ENCODE measurements around the gene PPP4R3A. TPM values are rescaled to one million over a fixed set of nuclear protein-coding genes. Genes with fewer than 3 reads are reported as not detected.
"Not testable (repeated sequence)": the region's sequence is repeated elsewhere in the genome, so short reads cannot be mapped to it uniquely, and the experiment has no call there.

Gene PPP4R3A
- total RNA-seq = 100 to 1,000 TPM; 114 to 118 TPM

GRCh38 chr14:91510171-91511042 lies at the start of gene PPP4R3A:
Gene PPP4R3A (minus strand): TSS chr14:91510310. CDS start chr14:91509647, 663 bp downstream.
- no peaks in the 10 kb centered on the region for H3K27me3 Mint-ChIP-seq (ENCODE audit: low read depth)
- H3K36me3 Mint-ChIP-seq (ENCODE audit: low read depth) = peaks cover 30% of the 10 kb centered on the region
- DNase-seq = peak; percentile 95
- H3K9me3 Mint-ChIP-seq = no peaks in the 10 kb centered on the region
- CTCF ChIA-PET = no interaction called here
- peak within 1 kb of the TSS; percentile 99 for H3K4me3 Mint-ChIP-seq
- intact Hi-C loops (cut with micrococcal nuclease) = loop anchor here (1.0 to 10.0 kb wide), 10 partner anchors 64 to 1556 kb away; partner anchors contain the start of genes ATXN3, CCDC88C, DGLUCY and EFCAB11
- peaks cover 23% of the 10 kb centered on the region for H3K4me1 Mint-ChIP-seq (ENCODE audit: low read depth)
- peak within 1 kb of the TSS; percentile 100 for H3K27ac Mint-ChIP-seq

GRCh38 chr14:91555531-91555930 lies 45.4 kb upstream of the PPP4R3A start:
- no peak for DNase-seq
- no peaks in the 10 kb centered on the region for H3K36me3 Mint-ChIP-seq (ENCODE audit: low read depth)
- H3K4me1 Mint-ChIP-seq (ENCODE audit: low read depth) = no peaks in the 10 kb centered on the region
- intact Hi-C loops (cut with micrococcal nuclease) = no loop called here
- CTCF ChIA-PET = no interaction called here
- no peaks in the 10 kb centered on the region for H3K27me3 Mint-ChIP-seq (ENCODE audit: low read depth)
- no peak overlapping the region for H3K27ac Mint-ChIP-seq
- peaks cover 11% of the 10 kb centered on the region for H3K9me3 Mint-ChIP-seq
- no peak overlapping the region for H3K4me3 Mint-ChIP-seq

- H3K27ac Mint-ChIP-seq = no peak overlapping the region
- CTCF ChIA-PET = no interaction called here
- no peak overlapping the region for H3K4me3 Mint-ChIP-seq
- H3K36me3 Mint-ChIP-seq (ENCODE audit: low read depth) = no peaks in the 10 kb centered on the region
- no peaks in the 10 kb centered on the region for H3K27me3 Mint-ChIP-seq (ENCODE audit: low read depth)
- H3K4me1 Mint-ChIP-seq (ENCODE audit: low read depth) = no peaks in the 10 kb centered on the region
- intact Hi-C loops (cut with micrococcal nuclease) = no loop called here
- DNase-seq = no peak
- H3K9me3 Mint-ChIP-seq = peaks cover 9% of the 10 kb centered on the region
Measured at GRCh38 chr14:91554535-91555332, 44.6 kb upstream of the PPP4R3A start.

- no peaks in the 10 kb centered on the region for H3K9me3 Mint-ChIP-seq
- H3K4me1 Mint-ChIP-seq (ENCODE audit: low read depth) = no peaks in the 10 kb centered on the region
- H3K36me3 Mint-ChIP-seq (ENCODE audit: low read depth) = no peaks in the 10 kb centered on the region
- no peak overlapping the region for H3K27ac Mint-ChIP-seq
- H3K27me3 Mint-ChIP-seq (ENCODE audit: low read depth) = no peaks in the 10 kb centered on the region
- no peak for DNase-seq
- CTCF ChIA-PET = interaction anchor here (0.7 kb wide), 2 partner anchors 14 to 294 kb away, joined by 3 read pairs; no protein-coding TSS in a partner anchor
- intact Hi-C loops (cut with micrococcal nuclease) = no loop called here
- H3K4me3 Mint-ChIP-seq = no peak overlapping the region
Measured at GRCh38 chr14:91548108-91548507, 38.0 kb upstream of the PPP4R3A start.

GRCh38 chr14:91545946-91546716 lies 36.0 kb upstream of the PPP4R3A start:
- no peak overlapping the region for H3K4me3 Mint-ChIP-seq
- no peak overlapping the region for H3K27ac Mint-ChIP-seq
- CTCF ChIA-PET = interaction anchor here (0.6 kb wide), 1 partner anchor 1100 kb away, joined by 8 read pairs; no protein-coding TSS in a partner anchor
- H3K4me1 Mint-ChIP-seq (ENCODE audit: low read depth) = no peaks in the 10 kb centered on the region
- H3K36me3 Mint-ChIP-seq (ENCODE audit: low read depth) = peaks cover 2% of the 10 kb centered on the region
- H3K9me3 Mint-ChIP-seq = peaks cover 14% of the 10 kb centered on the region
- H3K27me3 Mint-ChIP-seq (ENCODE audit: low read depth) = no peaks in the 10 kb centered on the region
- intact Hi-C loops (cut with micrococcal nuclease) = no loop called here
- DNase-seq = no peak

- Mint-ChIP-seq H3K36me3 (ENCODE audit: low read depth) (peaks cover 2% of the 10 kb centered on the region), H3K4me1 (ENCODE audit: low read depth) (no peaks in the 10 kb centered on the region), H3K9me3 (peaks cover 19% of the 10 kb centered on the region), H3K4me3 (no peak overlapping the region), H3K27me3 (ENCODE audit: low read depth) (no peaks in the 10 kb centered on the region), H3K27ac (no peak overlapping the region)
- no peak for DNase-seq
- CTCF ChIA-PET = no interaction called here
- intact Hi-C loops (cut with micrococcal nuclease) = no loop called here
Measured at GRCh38 chr14:91545204-91545603, 35.1 kb upstream of the PPP4R3A start.

- intact Hi-C loops (cut with micrococcal nuclease) = no loop called here
- Mint-ChIP-seq H3K36me3 (ENCODE audit: low read depth) (no peaks in the 10 kb centered on the region), H3K4me3 (no peak overlapping the region), H3K9me3 (peaks cover 7% of the 10 kb centered on the region), H3K27ac (no peak overlapping the region), H3K4me1 (ENCODE audit: low read depth) (no peaks in the 10 kb centered on the region), H3K27me3 (ENCODE audit: low read depth) (peaks cover 3% of the 10 kb centered on the region)
- DNase-seq = no peak
- CTCF ChIA-PET = no interaction called here
Measured at GRCh38 chr14:91536327-91536726, 26.2 kb upstream of the PPP4R3A start.

- H3K36me3 Mint-ChIP-seq (ENCODE audit: low read depth); intact Hi-C loops (cut with micrococcal nuclease); DNase-seq; H3K27ac Mint-ChIP-seq; H3K9me3 Mint-ChIP-seq; H3K27me3 Mint-ChIP-seq (ENCODE audit: low read depth); H3K4me3 Mint-ChIP-seq; H3K4me1 Mint-ChIP-seq (ENCODE audit: low read depth): not testable (repeated sequence)
- CTCF ChIA-PET = interaction anchor here (0.6 to 1.0 kb wide), 2 partner anchors 13 to 29 kb away, joined by 3 read pairs; no protein-coding TSS in a partner anchor
Measured at GRCh38 chr14:91534059-91534458, 23.9 kb upstream of the PPP4R3A start.

- CTCF ChIA-PET = interaction anchor here (1.0 kb wide), 1 partner anchor 29 kb away, joined by 3 read pairs; no protein-coding TSS in a partner anchor
- Mint-ChIP-seq H3K27ac (no peak overlapping the region), H3K36me3 (ENCODE audit: low read depth) (no peaks in the 10 kb centered on the region), H3K9me3 (no peaks in the 10 kb centered on the region), H3K4me3 (no peak overlapping the region), H3K4me1 (ENCODE audit: low read depth) (no peaks in the 10 kb centered on the region), H3K27me3 (ENCODE audit: low read depth) (peaks cover 3% of the 10 kb centered on the region)
- no peak for DNase-seq
- intact Hi-C loops (cut with micrococcal nuclease) = no loop called here
Measured at GRCh38 chr14:91533623-91534022, 23.5 kb upstream of the PPP4R3A start.

- CTCF ChIA-PET = no interaction called here
- Mint-ChIP-seq H3K27me3 (ENCODE audit: low read depth) (no peaks in the 10 kb centered on the region), H3K4me3 (no peak overlapping the region), H3K4me1 (ENCODE audit: low read depth) (no peaks in the 10 kb centered on the region), H3K27ac (no peak overlapping the region), H3K36me3 (ENCODE audit: low read depth) (no peaks in the 10 kb centered on the region), H3K9me3 (no peaks in the 10 kb centered on the region)
- DNase-seq = no peak
- intact Hi-C loops (cut with micrococcal nuclease) = no loop called here
Measured at GRCh38 chr14:91523972-91524371, 13.9 kb upstream of the PPP4R3A start.

- H3K36me3 Mint-ChIP-seq (ENCODE audit: low read depth) = no peaks in the 10 kb centered on the region
- no peaks in the 10 kb centered on the region for H3K4me1 Mint-ChIP-seq (ENCODE audit: low read depth)
- H3K4me3 Mint-ChIP-seq = no peak overlapping the region
- no peak overlapping the region for H3K27ac Mint-ChIP-seq
- CTCF ChIA-PET = interaction anchor here (0.6 kb wide), 1 partner anchor 13 kb away, joined by 3 read pairs; no protein-coding TSS in a partner anchor
- intact Hi-C loops (cut with micrococcal nuclease) = no loop called here
- H3K27me3 Mint-ChIP-seq (ENCODE audit: low read depth) = no peaks in the 10 kb centered on the region
- DNase-seq = no peak
- no peaks in the 10 kb centered on the region for H3K9me3 Mint-ChIP-seq
Measured at GRCh38 chr14:91521061-91521640, 11.0 kb upstream of the PPP4R3A start.

- DNase-seq = no peak
- CTCF ChIA-PET = no interaction called here
- Mint-ChIP-seq H3K4me1 (ENCODE audit: low read depth) (no peaks in the 10 kb centered on the region), H3K4me3 (no peak overlapping the region), H3K27me3 (ENCODE audit: low read depth) (no peaks in the 10 kb centered on the region), H3K9me3 (no peaks in the 10 kb centered on the region), H3K36me3 (ENCODE audit: low read depth) (no peaks in the 10 kb centered on the region), H3K27ac (no peak overlapping the region)
- intact Hi-C loops (cut with micrococcal nuclease) = no loop called here
Measured at GRCh38 chr14:91520138-91520537, 10.0 kb upstream of the PPP4R3A start.
